Mucosa of descending colon (tissue), 3 donors: ENCODE data around the gene RAPGEF6. TPM values are rescaled to one million over a fixed set of nuclear protein-coding genes. Genes with fewer than 3 reads are reported as not detected.
A peak's percentile ranks its signal among the peaks of the same experiment; 100 is the strongest.

Experiments
- ATAC-seq: fragments of 200-7000 bp; cut with Tn5 transposase; one replicate; pipeline ENCODE4 v1.9.1; 2020; ENCODE audit warnings: mild to moderate bottlenecking, moderate library complexity
- DNase-seq, 3 donors: peaks; one replicate each; pipeline ENCODE4 v3.0.0-alpha.2; 2020
- H3K36me3 ChIP-seq: fragments of 200-600 bp; one replicate; pipeline ENCODE4 v1.8.0; 2021; ENCODE audit warnings: low read depth, mild to moderate bottlenecking
- H3K4me1 ChIP-seq: fragments of 200-600 bp; one replicate; pipeline ENCODE4 v1.8.0; 2021; ENCODE audit warnings: low read depth, mild to moderate bottlenecking
- H3K4me3 ChIP-seq: fragments of 200-600 bp; one replicate; pipeline ENCODE4 v1.8.0; 2021; ENCODE audit warnings: mild to moderate bottlenecking
- H3K9me3 ChIP-seq: fragments of 200-600 bp; one replicate; pipeline ENCODE4 v1.8.0; 2021; ENCODE audit warnings: mild to moderate bottlenecking
- intact Hi-C, 2 donors: fragments of 100-400 bp; cut with DNase I in 1 of 2; cut with micrococcal nuclease in 1 of 2; formaldehyde crosslinking; loops; one replicate each; pipeline versions ENCODE4 v1.11.0 to v1.11.1; 2022; cut with DNase I, micrococcal nuclease
- total RNA-seq, 3 donors: library from RNA; stranded (reverse); fragmentation: NEBNext Ultra II Directional in 2 of 3; extraction: Animal tissue kit (Norgen Biotek cat#: 25700) in 2 of 3; gene quantifications; one replicate each; pipeline versions ENCODE4 v1.2.1 to v1.2.4, GENCODE V29; 2021 to 2023
- TF ChIP-seq, protein P1 (sequence below): fragments of 200-600 bp; IDR thresholded peaks from one replicate; pipeline ENCODE4 v1.8.0; 2022; ENCODE audit warnings: antibody characterized with exemption, mild to moderate bottlenecking
- donor health status: DM: no; HTN: no; CAD: no; lungs with moderate emphysema.
- donor health status: DM: no; HTN: no; CAD: no.
- donor health status: DM: no; HTN: yes; CAD: no.

Gene RAPGEF6
- total RNA-seq, 3 donors from 2014 or later, result 21.4 to 22.1 (median 21.5) TPM

DNA sequence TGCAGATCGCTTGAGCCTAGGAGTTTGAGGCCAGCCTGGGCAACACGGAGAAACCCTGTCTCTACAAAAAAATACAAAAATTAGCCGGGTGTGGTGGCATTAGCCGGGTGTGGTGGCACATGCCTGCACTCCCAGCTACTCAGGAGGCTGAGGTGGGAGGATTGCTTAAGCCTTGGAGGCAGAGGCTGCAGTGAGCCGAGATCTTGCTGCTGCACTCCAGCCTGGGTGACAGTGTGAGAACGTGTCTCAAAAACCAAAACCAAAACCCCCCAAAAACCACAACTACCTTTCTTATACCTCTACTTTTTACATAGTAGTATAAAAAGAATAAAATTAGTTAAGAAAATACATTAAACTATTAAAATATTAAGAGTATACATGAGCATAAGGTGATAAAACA, 121.2 kb downstream of the RAPGEF6 start:
- no peak for ATAC-seq
- intact Hi-C loops, result no loop called here
- DNase-seq, result no peak
- H3K36me3 ChIP-seq, result no peaks in the 10 kb centered on the region
- H3K9me3 ChIP-seq, result no peaks in the 10 kb centered on the region
- TF ChIP-seq, protein P1, sequence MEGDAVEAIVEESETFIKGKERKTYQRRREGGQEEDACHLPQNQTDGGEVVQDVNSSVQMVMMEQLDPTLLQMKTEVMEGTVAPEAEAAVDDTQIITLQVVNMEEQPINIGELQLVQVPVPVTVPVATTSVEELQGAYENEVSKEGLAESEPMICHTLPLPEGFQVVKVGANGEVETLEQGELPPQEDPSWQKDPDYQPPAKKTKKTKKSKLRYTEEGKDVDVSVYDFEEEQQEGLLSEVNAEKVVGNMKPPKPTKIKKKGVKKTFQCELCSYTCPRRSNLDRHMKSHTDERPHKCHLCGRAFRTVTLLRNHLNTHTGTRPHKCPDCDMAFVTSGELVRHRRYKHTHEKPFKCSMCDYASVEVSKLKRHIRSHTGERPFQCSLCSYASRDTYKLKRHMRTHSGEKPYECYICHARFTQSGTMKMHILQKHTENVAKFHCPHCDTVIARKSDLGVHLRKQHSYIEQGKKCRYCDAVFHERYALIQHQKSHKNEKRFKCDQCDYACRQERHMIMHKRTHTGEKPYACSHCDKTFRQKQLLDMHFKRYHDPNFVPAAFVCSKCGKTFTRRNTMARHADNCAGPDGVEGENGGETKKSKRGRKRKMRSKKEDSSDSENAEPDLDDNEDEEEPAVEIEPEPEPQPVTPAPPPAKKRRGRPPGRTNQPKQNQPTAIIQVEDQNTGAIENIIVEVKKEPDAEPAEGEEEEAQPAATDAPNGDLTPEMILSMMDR, result no peak
- no peaks in the 10 kb centered on the region for H3K4me1 ChIP-seq
- no peak overlapping the region for H3K4me3 ChIP-seq

DNA sequence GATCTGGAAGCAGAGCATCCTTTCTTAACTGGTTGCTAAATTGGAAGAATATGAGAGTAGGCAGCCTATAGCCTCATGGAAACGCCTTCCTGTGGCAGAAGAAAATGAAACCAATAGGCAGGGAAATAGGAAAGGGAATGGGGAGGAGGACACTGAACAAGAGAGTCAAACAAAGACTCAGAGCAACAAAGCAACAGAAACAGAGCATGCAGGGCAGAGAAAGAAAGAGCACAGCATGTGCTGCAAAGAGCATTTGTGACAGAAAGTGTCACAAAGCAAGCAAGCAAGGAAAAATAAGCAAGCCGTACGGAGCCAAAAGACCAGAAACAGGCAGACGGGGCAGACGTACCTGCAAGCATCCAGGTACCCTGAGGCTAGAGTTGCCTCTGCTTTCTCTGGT, 123.1 kb downstream of the RAPGEF6 start:
- no peaks in the 10 kb centered on the region for H3K9me3 ChIP-seq
- TF ChIP-seq, protein P1, result no peak
- intact Hi-C loops, result no loop called here
- no peak for ATAC-seq
- H3K4me1 ChIP-seq, result no peaks in the 10 kb centered on the region
- H3K36me3 ChIP-seq, result no peaks in the 10 kb centered on the region
- no peak overlapping the region for H3K4me3 ChIP-seq
- no peak for DNase-seq

DNA sequence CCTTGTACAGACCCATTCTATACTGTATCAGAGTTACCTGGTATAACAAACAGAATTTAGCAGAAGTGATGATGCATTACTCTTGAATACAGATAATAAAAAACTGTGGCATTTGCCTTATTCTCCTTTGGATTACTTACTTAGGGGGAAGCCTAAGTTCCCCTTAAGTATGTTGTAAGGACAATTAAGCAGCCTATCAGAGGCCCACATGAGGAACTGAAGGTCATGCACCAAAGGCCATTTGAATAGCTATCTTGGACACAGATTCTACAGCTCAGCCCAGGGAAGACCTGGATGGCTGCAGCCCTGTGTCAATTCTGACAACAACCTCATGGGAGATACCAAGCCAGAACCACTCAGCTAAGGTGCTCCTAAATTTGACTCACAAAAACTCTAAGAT, 125.2 kb downstream of the RAPGEF6 start:
- no peak for DNase-seq
- Histone ChIP-seq H3K9me3 (no peaks in the 10 kb centered on the region), H3K4me3 (no peak overlapping the region), H3K36me3 (no peaks in the 10 kb centered on the region), H3K4me1 (no peaks in the 10 kb centered on the region)
- intact Hi-C loops, result no loop called here
- TF ChIP-seq, protein P1, result no peak
- no peak for ATAC-seq

DNA sequence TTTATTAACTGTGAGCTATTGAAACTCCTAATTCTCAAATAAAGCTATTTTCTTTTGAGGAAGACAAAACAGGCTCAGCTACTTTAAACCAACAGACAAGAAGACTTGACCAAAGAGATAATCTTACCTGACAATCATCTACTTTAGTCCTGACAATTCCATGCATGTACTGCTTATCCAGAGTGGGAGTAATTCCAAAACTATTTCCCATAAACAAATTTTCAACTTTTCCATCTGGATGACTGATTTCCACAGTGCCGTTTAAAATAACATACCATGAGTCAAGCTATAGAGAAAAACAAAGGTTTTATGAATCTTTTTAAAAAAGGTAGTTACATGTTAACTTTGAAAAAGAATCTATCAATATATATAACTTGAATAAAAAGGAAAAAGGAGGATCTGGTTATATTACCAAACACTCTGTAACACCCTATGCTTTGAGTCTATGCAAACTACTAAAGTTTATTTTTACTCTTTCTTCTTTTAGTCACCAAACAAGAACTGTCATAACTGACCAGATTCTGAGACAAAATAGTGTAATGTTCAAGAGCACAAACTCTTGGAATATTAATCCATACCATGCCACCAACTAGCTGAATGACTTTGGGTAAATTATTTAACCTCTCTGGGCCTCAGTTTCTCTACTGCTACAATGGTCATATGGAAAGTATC, 129.7 kb downstream of the RAPGEF6 start:
- Histone ChIP-seq H3K36me3 (no peaks in the 10 kb centered on the region), H3K9me3 (no peaks in the 10 kb centered on the region), H3K4me3 (no peak overlapping the region), H3K4me1 (no peaks in the 10 kb centered on the region)
- DNase-seq (no peak), ATAC-seq (no peak)
- intact Hi-C loops, result no loop called here
- TF ChIP-seq, protein P1, result no peak

DNA sequence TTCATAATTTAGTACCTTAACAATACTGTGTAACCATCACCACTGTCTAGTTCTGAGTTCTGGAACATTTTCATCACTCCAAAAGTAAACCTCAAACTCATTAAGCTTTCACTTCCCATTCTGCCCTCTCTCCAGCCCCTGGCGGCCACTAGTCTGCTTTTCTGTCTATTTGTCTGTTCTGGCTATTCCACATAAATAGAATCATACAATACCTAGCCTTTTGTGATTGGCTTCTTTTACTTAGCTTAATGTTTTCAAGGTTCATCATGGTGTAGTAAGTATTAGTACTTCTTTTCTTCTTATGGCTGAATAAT, 138.7 kb downstream of the RAPGEF6 start:
- peaks cover 7% of the 10 kb centered on the region for H3K4me1 ChIP-seq
- ATAC-seq (peak; percentile 55), DNase-seq (no peak)
- TF ChIP-seq, protein P1, result no peak
- intact Hi-C loops, result no loop called here
- H3K9me3 ChIP-seq, result no peaks in the 10 kb centered on the region
- no peaks in the 10 kb centered on the region for H3K36me3 ChIP-seq
- no peak overlapping the region for H3K4me3 ChIP-seq
